Transverse colon (tissue), 4 donors: ENCODE data around the gene CYP1B1. TPM values are rescaled to one million over a fixed set of nuclear protein-coding genes. Genes with fewer than 3 reads are reported as not detected.

Experiments
- DNase-seq: peaks from one replicate; pipeline ENCODE4 v3.0.0-alpha.2; 2019
- H3K27ac ChIP-seq, 4 donors: fragments of 200-600 bp; sonication (generic); 2 replicates each; pipeline ENCODE4 v1.5.1; 2016 to 2018; ENCODE audit warnings: inconsistent platforms in 4 of 4
- H3K27me3 ChIP-seq: fragments of 200-600 bp; sonication (generic); 2 replicates; pipeline ENCODE4 v1.5.1; 2017; ENCODE audit warnings: inconsistent platforms
- H3K36me3 ChIP-seq, 4 donors: fragments of 200-600 bp; sonication (generic); 2 replicates each; pipeline ENCODE4 v1.5.1; 2017 to 2019; ENCODE audit warnings: inconsistent platforms in 4 of 4
- H3K4me1 ChIP-seq, 4 donors: fragments of 200-600 bp; sonication (generic); 2 replicates each; pipeline ENCODE4 v1.5.1; 2017 to 2020; ENCODE audit warnings: inconsistent platforms in 4 of 4
- H3K4me3 ChIP-seq, 4 donors: fragments of 200-600 bp; sonication (generic); 1 replicate in 1 of 4; 2 replicates in 3 of 4; pipeline versions ENCODE4 v1.5.1 to v1.6.1; 2017 to 2019; ENCODE audit warnings: inconsistent platforms in 4 of 4
- H3K9me3 ChIP-seq, 2 donors: fragments of 200-600 bp; sonication (generic); 2 replicates each; pipeline ENCODE4 v1.5.1; 2017 to 2019; ENCODE audit warnings: inconsistent platforms in 2 of 2
- EP300 ChIP-seq: sonication (generic); formaldehyde crosslinking; IDR thresholded peaks from one replicate; pipeline ENCODE4 v1.6.1; 2017; ENCODE audit warnings: antibody characterized with exemption, low read depth
- POLR2A ChIP-seq: fragments of 450-650 bp; IDR thresholded peaks from one replicate; pipeline ENCODE4 v1.6.1; 2016; ENCODE audit warnings: antibody characterized with exemption, mild to moderate bottlenecking, moderate library complexity
- POLR2AphosphoS5 ChIP-seq, 3 donors: sonication (generic); formaldehyde crosslinking; IDR thresholded peaks; one replicate each; pipeline ENCODE4 v1.6.1; 2016; ENCODE audit warnings: antibody characterized with exemption in 3 of 3
- WGBS, 2 donors: methylation state at CpG; one replicate each; pipeline ENCODE4 v1.1.5; 2018; ENCODE audit warnings: low coverage in 1 of 2; 5-methylcytosine and 5-hydroxymethylcytosine counted together
- in situ Hi-C, 4 donors: fragments of 200-750 bp; cut with MboI; loops; one replicate each; pipeline versions ENCODE4 v1.15.0 to v1.15.1; 2017; ENCODE audit warnings: low sequenced_read_pairs in 3 of 4, low pct_ligation_motif_present in 1 of 4, low pct_unique_long_range_greater_than_20kb in 1 of 4
- intact Hi-C: fragments of 100-400 bp; cut with DNase I; formaldehyde crosslinking; loops from one replicate; pipeline ENCODE4 v1.15.1; 2023; ENCODE audit warnings: low total_unique reads
- total RNA-seq, 4 donors: library from RNA; depleted of rRNA; stranded (reverse); fragments of >200 nt; gene quantifications; one replicate each; pipeline ENCODE4 v1.1.0, GENCODE V29; 2016
- TF ChIP-seq, protein P1 (sequence below), 5 experiments: fragments of 200-600 bp in 3 of 5; fragments of 450-650 bp in 2 of 5; sonication (generic) in 3 of 5; IDR thresholded peaks; 1 replicate in 2 of 5; 2 replicates in 3 of 5; pipeline ENCODE4 v1.5.1; 2016 to 2017; ENCODE audit warnings: antibody characterized with exemption in 5 of 5, inconsistent platforms in 3 of 5, mild to moderate bottlenecking in 2 of 5, moderate library complexity in 1 of 5

The CYP1B1 gene
- total RNA-seq, 4 donors from 2014 or later: 2.0 to 9.6 (median 5.5) TPM

DNA sequence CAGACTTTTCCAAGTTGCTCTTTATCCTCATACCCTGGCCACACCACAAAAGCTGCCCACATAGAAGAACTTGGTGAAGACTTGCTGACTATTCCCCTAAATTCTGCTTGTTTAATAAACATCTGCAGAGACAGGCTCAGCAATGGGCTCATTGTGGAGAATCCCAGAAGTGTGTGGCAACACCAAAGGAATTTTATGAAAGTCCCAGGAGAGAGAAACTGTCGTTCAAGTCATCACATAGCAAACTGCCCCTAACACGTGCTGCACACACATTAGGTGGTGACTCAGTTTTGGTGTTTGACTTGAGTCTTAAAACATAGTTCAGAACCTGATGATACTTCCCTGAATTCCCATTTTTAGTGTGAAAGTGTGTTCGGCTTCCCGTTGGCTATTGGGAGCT lies 38.6 kb downstream of the CYP1B1 start:
- Histone ChIP-seq H3K36me3 (no peaks in the 10 kb centered on the region), H3K27ac (no peak overlapping the region), H3K27me3 (peaks cover 6% of the 10 kb centered on the region), H3K4me3 (no peak overlapping the region), H3K4me1 (no peaks in the 10 kb centered on the region), H3K9me3 (no peaks in the 10 kb centered on the region)
- TF ChIP-seq POLR2A (no peak), POLR2AphosphoS5 (IDR thresholded peaks at IDR 0.05) (no peak), EP300 (no peak)
- TF ChIP-seq, protein P1, sequence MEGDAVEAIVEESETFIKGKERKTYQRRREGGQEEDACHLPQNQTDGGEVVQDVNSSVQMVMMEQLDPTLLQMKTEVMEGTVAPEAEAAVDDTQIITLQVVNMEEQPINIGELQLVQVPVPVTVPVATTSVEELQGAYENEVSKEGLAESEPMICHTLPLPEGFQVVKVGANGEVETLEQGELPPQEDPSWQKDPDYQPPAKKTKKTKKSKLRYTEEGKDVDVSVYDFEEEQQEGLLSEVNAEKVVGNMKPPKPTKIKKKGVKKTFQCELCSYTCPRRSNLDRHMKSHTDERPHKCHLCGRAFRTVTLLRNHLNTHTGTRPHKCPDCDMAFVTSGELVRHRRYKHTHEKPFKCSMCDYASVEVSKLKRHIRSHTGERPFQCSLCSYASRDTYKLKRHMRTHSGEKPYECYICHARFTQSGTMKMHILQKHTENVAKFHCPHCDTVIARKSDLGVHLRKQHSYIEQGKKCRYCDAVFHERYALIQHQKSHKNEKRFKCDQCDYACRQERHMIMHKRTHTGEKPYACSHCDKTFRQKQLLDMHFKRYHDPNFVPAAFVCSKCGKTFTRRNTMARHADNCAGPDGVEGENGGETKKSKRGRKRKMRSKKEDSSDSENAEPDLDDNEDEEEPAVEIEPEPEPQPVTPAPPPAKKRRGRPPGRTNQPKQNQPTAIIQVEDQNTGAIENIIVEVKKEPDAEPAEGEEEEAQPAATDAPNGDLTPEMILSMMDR (IDR thresholded peaks at IDR 0.05): no peak
- DNase-seq: no peak
- 68 to 82% methylated on average over 4 of the region's 4 CpGs for WGBS, 2 donors
- intact Hi-C loops: no loop called here
- in situ Hi-C loops: no loop called here

DNA sequence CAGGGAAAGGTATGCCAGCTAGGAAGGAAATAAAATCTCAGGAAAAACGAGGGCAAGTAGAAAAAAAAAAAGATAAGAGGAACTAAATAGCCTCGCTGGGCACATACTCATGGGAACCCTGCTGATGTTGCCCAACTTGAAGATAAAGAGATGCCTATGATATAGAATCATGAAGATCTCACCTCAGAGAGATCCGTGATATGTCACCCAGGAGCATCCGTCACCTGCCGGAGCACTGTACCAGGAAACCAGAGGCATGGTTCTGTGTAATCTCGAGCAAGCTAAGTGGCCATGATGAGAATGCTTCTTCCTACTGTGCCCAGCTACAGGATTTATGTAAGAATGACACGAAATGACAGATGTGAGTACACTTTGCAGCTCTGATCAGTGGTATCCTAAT lies 40.0 kb downstream of the CYP1B1 start:
- Histone ChIP-seq H3K4me1 (no peaks in the 10 kb centered on the region), H3K36me3 (no peaks in the 10 kb centered on the region), H3K4me3 (no peak overlapping the region), H3K9me3 (no peaks in the 10 kb centered on the region), H3K27ac (no peak overlapping the region), H3K27me3 (peaks cover 6% of the 10 kb centered on the region)
- in situ Hi-C loops (no loop called here), intact Hi-C loops (no loop called here)
- WGBS, 2 donors: 82 to 89% methylated on average over 6 to 7 of the region's 7 CpGs
- TF ChIP-seq POLR2AphosphoS5 (IDR thresholded peaks at IDR 0.05): no peak
- TF ChIP-seq EP300: no peak
- TF ChIP-seq POLR2A: no peak
- TF ChIP-seq, protein P1 (IDR thresholded peaks at IDR 0.05): no peak
- DNase-seq: no peak

DNA sequence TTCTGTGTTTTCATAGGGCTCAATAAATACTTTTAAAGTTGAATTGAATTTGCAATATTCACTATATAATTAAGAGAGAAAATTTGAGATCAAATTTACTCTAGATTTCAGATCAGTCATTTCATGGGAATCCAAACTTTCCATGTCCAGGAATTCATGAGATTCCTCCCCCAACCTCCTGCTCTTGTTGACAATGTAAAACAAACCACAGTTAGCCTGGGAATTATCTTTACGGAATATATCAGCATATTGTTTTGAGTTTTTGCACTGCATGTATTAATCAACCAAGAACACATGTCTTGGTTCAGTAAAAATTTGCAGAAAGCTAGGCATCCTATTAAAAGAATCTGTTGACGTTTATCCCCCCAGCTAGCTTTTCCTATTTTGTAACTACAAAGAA lies 42.3 kb downstream of the CYP1B1 start:
- TF ChIP-seq POLR2A: no peak
- no peak for TF ChIP-seq EP300
- TF ChIP-seq, protein P1 (IDR thresholded peaks at IDR 0.05): no peak
- TF ChIP-seq POLR2AphosphoS5 (IDR thresholded peaks at IDR 0.05): no peak
- Histone ChIP-seq H3K27me3 (peaks cover 6% of the 10 kb centered on the region), H3K27ac (no peak overlapping the region), H3K4me1 (no peaks in the 10 kb centered on the region), H3K36me3 (no peaks in the 10 kb centered on the region), H3K9me3 (no peaks in the 10 kb centered on the region), H3K4me3 (no peak overlapping the region)
- WGBS, 2 donors: 44 to 89% methylated on average over 2 of the region's 2 CpGs
- in situ Hi-C loops: no loop called here
- intact Hi-C loops: no loop called here
- DNase-seq: no peak

GRCh38 chr2:38032946-38033345 lies 43.0 kb downstream of the CYP1B1 start:
- intact Hi-C loops: no loop called here
- WGBS, 2 donors: 85 to 88% methylated on average over 2 of the region's 2 CpGs
- in situ Hi-C loops: no loop called here
- TF ChIP-seq POLR2A (no peak), EP300 (no peak), POLR2AphosphoS5 (IDR thresholded peaks at IDR 0.05) (no peak)
- TF ChIP-seq, protein P1 (IDR thresholded peaks at IDR 0.05): no peak
- no peak for DNase-seq
- H3K4me1 ChIP-seq: no peaks in the 10 kb centered on the region
- no peaks in the 10 kb centered on the region for H3K36me3 ChIP-seq
- H3K9me3 ChIP-seq: no peaks in the 10 kb centered on the region
- no peak overlapping the region for H3K4me3 ChIP-seq
- H3K27me3 ChIP-seq: peaks cover 6% of the 10 kb centered on the region
- no peak overlapping the region for H3K27ac ChIP-seq
